Stimulated activated CD8-positive, alpha-beta memory T cell treated with anti-CD3 and anti-CD28 coated beads, Interleukin-15, amount 100 ng/mL, for 4 hours (primary cell): ENCODE measurements around the gene MSANTD1.

Experiments used
- DNase-seq, 2 donors: peaks; one replicate each; pipeline ENCODE4 v3.0.0-alpha.2; 2020; ENCODE audit warnings: low read depth in 2 of 2

Gene MSANTD1

DNA sequence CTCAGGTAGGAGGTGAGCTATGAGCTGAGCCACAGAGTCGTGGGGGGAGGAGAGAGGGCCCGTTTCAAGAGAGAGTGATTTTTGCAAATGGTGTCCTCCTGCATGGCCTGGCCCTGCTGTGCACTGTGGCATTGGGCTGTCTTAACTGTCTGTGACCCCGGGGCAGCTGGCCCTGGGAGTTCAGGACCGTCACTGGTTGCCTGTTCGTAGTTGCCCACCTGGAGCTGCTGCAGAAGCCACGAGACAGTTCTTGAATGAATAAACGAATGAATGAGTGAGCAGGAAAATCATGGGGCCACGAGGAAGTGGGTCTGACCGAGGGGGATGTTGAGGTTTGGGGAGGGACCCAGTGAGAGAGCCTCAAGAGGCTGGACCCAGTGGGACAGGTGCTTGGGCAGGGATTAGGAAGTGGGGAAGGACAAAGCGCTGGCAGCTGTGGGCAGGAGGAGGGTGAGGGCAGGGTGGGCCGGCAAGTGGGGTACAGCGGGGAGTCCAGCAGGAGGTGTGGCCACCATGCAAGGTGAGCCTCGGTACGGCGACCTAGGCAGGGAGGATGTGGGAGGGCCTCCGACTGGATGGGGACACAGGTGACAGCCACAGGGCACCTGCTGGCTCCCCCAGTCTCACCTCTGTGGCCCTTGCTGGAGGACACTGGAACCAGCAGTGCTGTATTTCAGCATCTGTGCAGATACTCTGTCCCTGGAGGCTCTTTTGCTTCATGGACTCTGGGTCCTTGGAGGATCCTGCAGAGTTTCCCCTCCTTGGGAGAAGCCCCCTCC, 54.0 kb downstream of the MSANTD1 start:
- DNase-seq: no peak

DNA sequence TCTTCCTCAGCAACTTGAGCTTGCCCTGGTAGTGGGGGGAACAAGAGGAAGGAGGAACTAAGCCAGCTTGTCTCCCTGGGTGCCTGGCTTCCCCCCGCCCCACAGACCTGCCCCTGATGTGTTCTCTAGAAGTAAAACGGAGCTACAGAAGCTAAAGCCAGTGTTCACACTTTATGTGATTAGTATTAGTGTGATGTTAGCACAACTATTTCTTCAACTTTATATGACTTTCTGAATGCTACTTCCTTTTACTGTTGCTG, 54.5 kb downstream of the MSANTD1 start:
- DNase-seq: no peak

DNA sequence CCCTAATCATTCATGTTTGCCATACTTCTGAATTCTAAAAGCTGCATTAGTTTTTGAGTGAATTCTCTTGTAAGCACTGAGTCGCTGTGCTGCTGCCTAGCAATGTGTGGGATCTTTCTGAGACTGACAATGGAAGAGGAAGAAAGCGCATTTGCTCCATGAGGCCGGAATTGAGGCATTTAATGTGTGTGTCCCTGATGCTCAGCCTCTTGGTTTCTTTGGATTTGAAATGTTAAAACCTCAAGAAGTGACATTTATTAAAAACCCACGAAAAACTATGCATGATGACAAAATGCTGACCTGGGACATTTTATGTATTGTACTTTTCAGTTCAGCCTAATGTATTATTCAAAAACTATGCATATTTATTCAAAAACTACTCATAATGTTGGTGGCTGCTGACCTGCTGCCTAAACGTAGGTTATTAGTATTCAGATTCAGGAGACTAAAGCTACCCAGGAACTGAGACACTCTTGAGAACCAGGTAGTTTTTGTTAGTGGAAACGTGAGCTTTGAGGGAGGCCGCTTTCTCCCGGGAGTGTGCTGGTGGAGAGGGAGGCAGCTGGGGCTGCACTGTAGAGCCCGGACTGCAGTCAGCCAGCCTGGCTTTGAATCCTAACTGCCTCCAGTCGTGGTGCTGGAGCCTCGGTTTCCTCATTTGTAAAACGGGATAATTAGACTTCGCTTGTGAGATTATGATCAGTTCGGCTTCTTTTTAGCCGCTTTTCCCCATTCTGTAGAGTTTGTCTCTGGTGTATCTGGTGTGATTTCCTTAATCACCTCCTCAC, 55.2 kb downstream of the MSANTD1 start:
- DNase-seq: no peak

DNA sequence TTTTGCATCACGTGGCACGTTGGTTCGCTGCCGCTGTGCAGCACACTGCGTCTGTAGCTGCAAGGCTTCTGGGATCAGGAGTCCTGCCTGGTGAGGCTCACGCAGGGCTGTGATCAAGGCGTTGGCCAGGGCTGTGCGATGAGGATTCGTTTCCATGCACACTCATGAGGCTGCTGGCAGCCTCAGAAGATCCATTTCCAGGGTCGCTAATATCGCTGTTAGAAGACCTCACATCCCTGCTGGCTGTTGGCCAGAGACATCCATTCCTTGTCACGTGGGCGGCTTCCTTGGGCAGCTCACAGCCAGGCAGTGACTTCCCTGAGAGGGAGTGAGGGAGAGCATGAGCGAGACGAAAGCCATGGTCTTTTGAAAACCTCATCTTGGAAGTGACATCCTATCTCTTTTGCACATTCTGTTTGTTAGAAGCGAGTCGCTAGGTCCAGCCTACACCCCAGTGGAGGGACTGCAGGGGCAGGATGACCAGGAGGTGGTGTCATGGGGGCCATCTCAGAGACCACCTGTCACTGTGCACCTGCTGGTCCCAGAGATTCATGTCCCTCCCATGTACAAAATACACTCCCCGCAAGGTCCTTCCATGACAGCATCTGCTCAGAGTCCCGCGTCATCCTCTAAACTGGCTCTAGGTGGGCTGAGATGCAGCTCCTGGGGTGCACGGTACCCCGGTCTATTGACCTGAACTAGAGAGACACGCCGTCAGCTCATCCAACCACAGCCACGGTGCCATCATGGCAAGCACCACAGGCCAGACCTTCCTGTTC, 56.1 kb downstream of the MSANTD1 start:
- DNase-seq: no peak

DNA sequence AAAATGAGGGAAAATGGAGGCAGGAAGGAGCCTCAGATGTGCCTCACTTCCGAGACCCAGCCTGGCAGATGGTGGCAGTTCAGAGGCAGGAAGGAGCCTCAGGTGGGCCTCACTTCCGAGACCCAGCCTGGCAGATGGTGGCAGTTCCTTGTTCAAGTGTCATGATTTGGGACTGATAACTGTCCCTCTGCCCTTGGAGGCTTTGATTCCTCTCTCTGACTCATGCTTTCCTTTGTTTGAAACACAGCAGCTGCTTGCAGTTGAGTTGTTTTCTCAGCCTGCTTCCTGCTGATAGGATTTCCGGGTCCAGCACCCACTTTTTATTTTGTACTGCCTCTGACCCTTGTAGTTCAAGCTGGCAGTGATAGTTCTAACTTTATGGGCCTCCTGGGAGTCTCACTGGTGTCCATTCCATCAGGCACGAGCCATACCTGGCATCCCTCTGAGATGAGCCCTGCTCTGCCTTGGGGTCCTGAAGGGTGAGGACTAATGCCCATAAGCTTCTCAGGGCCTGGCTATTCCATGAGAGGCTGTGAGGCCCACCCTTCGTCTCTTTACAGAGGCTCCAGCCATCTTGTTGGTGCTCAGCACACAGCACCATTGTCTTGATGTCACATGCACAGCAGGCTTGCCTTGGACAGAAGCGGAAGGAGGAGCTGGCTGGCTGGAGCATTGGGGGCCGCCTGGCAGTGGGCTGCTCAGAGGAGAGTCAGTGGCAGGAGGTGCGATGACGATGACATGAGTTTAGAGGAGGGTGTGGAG, 56.8 kb downstream of the MSANTD1 start:
- DNase-seq: no peak
